IMR-90 (cell line): ENCODE results near the gene RAPH1. TPM values are rescaled to one million over a fixed set of nuclear protein-coding genes. Genes with fewer than 3 reads are reported as not detected.
"Not testable (repeated sequence)": the region's sequence is repeated elsewhere in the genome, so short reads cannot be mapped to it uniquely, and the experiment has no call there.

Experiments
- ATAC-seq: fragments of 200-7000 bp; cut with Tn5 transposase; 2 replicates; pipeline ENCODE4 v1.9.1; 2020; ENCODE audit warnings: low read depth, mild to moderate bottlenecking, moderate library complexity
- BruUV-seq: library from RNA; stranded (reverse); fragments of 400-500 nt; replicated peaks from 2 replicates; lab custom pipeline; 2021; lab: Mats Ljungman, UMichigan
- CTCF ChIA-PET: fragments of 300-600 bp; formaldehyde crosslinking; extraction: SDS; loops from one replicate; lab custom pipeline; 2021; ENCODE audit warnings: antibody characterized with exemption; lab: Yijun Ruan, JAX
- POLR2A ChIA-PET: fragments of 300-600 bp; sonication (Branson Sonifier 250); formaldehyde crosslinking; loops from one replicate; lab custom pipeline; 2022; ENCODE audit warnings: antibody characterized with exemption; ENCODE audit not compliant: unreplicated experiment; lab: Charles Lee
- DNase-seq: peaks from one replicate; pipeline ENCODE4 v3.0.0; 2013
- H2AFZ ChIP-seq: replicated peaks from 2 replicates; pipeline ENCODE3; 2013; ENCODE audit warnings: low read length, mild to moderate bottlenecking; ENCODE audit not compliant: poor library complexity
- H2AK5ac ChIP-seq: 2 replicates; pipeline ENCODE4 v1.6.1; 2013; ENCODE audit warnings: low read depth, low read length, inconsistent platforms
- H2AK9ac ChIP-seq: replicated peaks from 2 replicates; pipeline ENCODE3; 2013; ENCODE audit warnings: mild to moderate bottlenecking, low read depth, low read length, moderate library complexity; ENCODE audit not compliant: poor library complexity
- H2BK120ac ChIP-seq: 2 replicates; pipeline ENCODE4 v1.6.1; 2013; ENCODE audit warnings: low read depth, low read length, inconsistent platforms
- H2BK15ac ChIP-seq: 3 replicates; pipeline ENCODE4 v1.6.1; 2013; ENCODE audit warnings: low read depth, low read length, inconsistent platforms
- H2BK20ac ChIP-seq: 2 replicates; pipeline ENCODE4 v1.6.1; 2013; ENCODE audit warnings: low read depth, mild to moderate bottlenecking, inconsistent platforms, low read length, moderate library complexity
- H2BK5ac ChIP-seq: 2 replicates; pipeline ENCODE4 v1.6.1; 2013; ENCODE audit warnings: mild to moderate bottlenecking, low read depth, low read length, inconsistent platforms; ENCODE audit not compliant: poor library complexity, severe bottlenecking
- H3K14ac ChIP-seq: replicated peaks from 2 replicates; pipeline ENCODE4 v1.6.1; 2013; ENCODE audit warnings: low read depth, low read length, inconsistent platforms
- H3K18ac ChIP-seq: 2 replicates; pipeline ENCODE4 v1.6.1; 2013; ENCODE audit warnings: low read depth, low read length, control low read depth
- H3K23ac ChIP-seq: 2 replicates; pipeline ENCODE4 v1.6.1; 2013; ENCODE audit warnings: low read depth, low read length, inconsistent platforms
- H3K27ac ChIP-seq: 2 replicates; pipeline ENCODE4 v1.5.1; 2013; ENCODE audit warnings: mild to moderate bottlenecking, control low read depth, low read length; ENCODE audit not compliant: insufficient read depth
- H3K27me3 ChIP-seq: 2 replicates; pipeline ENCODE4 v1.6.1; 2013; ENCODE audit warnings: low read length; ENCODE audit not compliant: control insufficient read depth, insufficient read depth
- H3K36me3 ChIP-seq: 2 replicates; pipeline ENCODE4 v1.6.1; 2013; ENCODE audit warnings: low read length, mixed read lengths; ENCODE audit not compliant: control insufficient read depth, insufficient read depth
- H3K4ac ChIP-seq: 2 replicates; pipeline ENCODE4 v1.6.1; 2013; ENCODE audit warnings: low read depth, low read length, inconsistent platforms
- H3K4me1 ChIP-seq: 2 replicates; pipeline ENCODE4 v1.6.1; 2013; ENCODE audit warnings: low read length, mixed read lengths; ENCODE audit not compliant: control insufficient read depth, insufficient read depth
- H3K4me2 ChIP-seq: 2 replicates; pipeline ENCODE4 v1.6.1; 2013; ENCODE audit warnings: low read depth, mild to moderate bottlenecking, control low read depth, low read length, moderate library complexity
- H3K4me3 ChIP-seq: 2 replicates; pipeline ENCODE4 v1.5.1; 2013; ENCODE audit warnings: low read depth, mild to moderate bottlenecking, control low read depth, low read length, moderate library complexity; ENCODE audit not compliant: insufficient read depth
- H3K56ac ChIP-seq: 2 replicates; pipeline ENCODE4 v1.6.1; 2013; ENCODE audit warnings: low read length, inconsistent platforms; ENCODE audit not compliant: insufficient read depth; ENCODE audit errors: extremely low read depth
- H3K79me1 ChIP-seq, 2 experiments: 2 replicates each; pipeline ENCODE4 v1.6.1; 2013; ENCODE audit warnings: low read length in 2 of 2, inconsistent platforms in 1 of 2, low read depth in 1 of 2
- H3K9ac ChIP-seq: 2 replicates; pipeline ENCODE4 v1.6.1; 2013; ENCODE audit warnings: low read depth, low read length, control low read depth
- H3K9me1 ChIP-seq: 2 replicates; pipeline ENCODE4 v1.6.1; 2013; ENCODE audit warnings: low read length, inconsistent platforms; ENCODE audit not compliant: insufficient read depth
- H3K9me3 ChIP-seq: 2 replicates; pipeline ENCODE4 v1.6.1; 2013; ENCODE audit warnings: low read length; ENCODE audit not compliant: control insufficient read depth, insufficient read depth
- H4K20me1 ChIP-seq: 2 replicates; pipeline ENCODE4 v1.6.1; 2013; ENCODE audit warnings: low read length, inconsistent platforms; ENCODE audit not compliant: insufficient read depth
- H4K5ac ChIP-seq: 2 replicates; pipeline ENCODE4 v1.6.1; 2013; ENCODE audit warnings: mild to moderate bottlenecking, low read depth, low read length, control low read depth
- H4K8ac ChIP-seq, 2 experiments: 2 replicates each; pipeline ENCODE4 v1.6.1; 2013; ENCODE audit warnings: low read depth in 2 of 2, low read length in 2 of 2, control low read depth in 1 of 2, inconsistent platforms in 1 of 2
- H4K91ac ChIP-seq: 2 replicates; pipeline ENCODE4 v1.6.1; 2013; ENCODE audit warnings: low read depth, low read length, inconsistent platforms; ENCODE audit not compliant: insufficient read depth
- WGBS, 2 experiments: methylation state at CpG; one replicate each; pipeline versions ENCODE4 v1.1.5 to v1.1.7; 2013; ENCODE audit warnings: missing lambda C conversion rate in 2 of 2; ENCODE audit not compliant: insufficient read length in 1 of 2; ENCODE audit errors: extremely low coverage in 2 of 2; 5-methylcytosine and 5-hydroxymethylcytosine counted together
- dilution Hi-C: fragments of 300-500 bp; cut with HindIII; formaldehyde crosslinking; loops from one replicate; pipeline ENCODE4 v1.14.3; 2018; ENCODE audit warnings: low sequenced_read_pairs; ENCODE audit not compliant: unreplicated experiment
- in situ Hi-C: fragments of 300-500 bp; cut with MboI; formaldehyde crosslinking; loops from 3 replicates; pipeline ENCODE4 v1.14.3; 2019; ENCODE audit warnings: low sequenced_read_pairs, inconsistent platforms, mixed read lengths
- intact Hi-C: fragments of 100-400 bp; cut with micrococcal nuclease; formaldehyde crosslinking; loops from 2 replicates; pipeline ENCODE4 v1.10.0; 2022
- polyA plus RNA-seq, 3 experiments: library from polyadenylated mRNA; depleted of rRNA; stranded (reverse); fragments of >200 nt; gene quantifications; 2 replicates each; pipeline ENCODE4 v1.2.3, GENCODE V29; 2012; ENCODE audit warnings: low replicate concordance in 1 of 3
- total RNA-seq: library from RNA; depleted of rRNA; stranded (reverse); fragments of >200 nt; gene quantifications from 2 replicates; pipeline ENCODE4 v1.2.3, GENCODE V29; 2012

Gene RAPH1
- total and polyA plus RNA-seq, 2 of the 4 experiments (the other 2 are of a cell fraction): 7.5 to 15.1 TPM

- H4K91ac ChIP-seq, H3K4me1 ChIP-seq, H2AK5ac ChIP-seq, H3K4me2 ChIP-seq, H4K20me1 ChIP-seq, H3K27me3 ChIP-seq, BruUV-seq, ATAC-seq, H3K9me1 ChIP-seq, H3K9ac ChIP-seq, H4K8ac ChIP-seq, H2BK120ac ChIP-seq, H3K4me3 ChIP-seq, H4K5ac ChIP-seq, H3K27ac ChIP-seq, H3K56ac ChIP-seq, H3K36me3 ChIP-seq, H2AFZ ChIP-seq, H3K9me3 ChIP-seq, in situ Hi-C loops, H3K23ac ChIP-seq, H3K4ac ChIP-seq, H2BK5ac ChIP-seq, H3K18ac ChIP-seq, H3K14ac ChIP-seq, H2BK15ac ChIP-seq, H2AK9ac ChIP-seq, DNase-seq, H2BK20ac ChIP-seq, dilution Hi-C loops: not testable (repeated sequence)
- ChIA-PET POLR2A (interaction anchor here (0.6 kb wide), 1 partner anchor 225 kb away, joined by 9 read pairs; no protein-coding TSS in a partner anchor), CTCF (interaction anchor here (0.7 kb wide), 1 partner anchor 16 kb away, joined by 3 read pairs; no protein-coding TSS in a partner anchor)
- WGBS, 2 experiments: no CpG with 5 or more reads among the region's 4 CpGs
- intact Hi-C loops: loop anchor here (10.0 kb wide), 1 partner anchor 165 kb away; no protein-coding TSS in a partner anchor
- peaks cover 9 to 27% of the 10 kb centered on the region in 2 experiments for H3K79me1 ChIP-seq
These were observed 105.5 kb downstream of the RAPH1 start for GRCh38 chr2:203429643-203430042.
